Lower leg skin (tissue), 3 donors: ENCODE measurements around the gene MYOZ1.

Experiments
- CTCF ChIP-seq, 3 donors: fragments of 450-650 bp; IDR thresholded peaks; one replicate each; pipeline ENCODE4 v1.5.1; 2016; ENCODE audit warnings: antibody characterized with exemption in 3 of 3, mild to moderate bottlenecking in 3 of 3, moderate library complexity in 2 of 3
- POLR2A ChIP-seq, 2 donors: fragments of 450-650 bp; IDR thresholded peaks; one replicate each; pipeline ENCODE4 v1.6.1; 2016 to 2017; ENCODE audit warnings: antibody characterized with exemption in 2 of 2, mild to moderate bottlenecking in 1 of 2, moderate library complexity in 1 of 2

- TF ChIP-seq CTCF (IDR thresholded peaks at IDR 0.05) (no peak), POLR2A (IDR thresholded peaks at IDR 0.05) (no peak)
Observed at GRCh38 chr10:73648975-73649829, 7.9 kb upstream of the MYOZ1 start.
